Naive thymus-derived CD8-positive, alpha-beta T cell (primary cell): Measurements from ENCODE around the gene YTHDF1. TPM values are rescaled to one million over a fixed set of nuclear protein-coding genes. Genes with fewer than 3 reads are reported as not detected.

Experiments
- ATAC-seq, 2 donors: fragments of 150-1000 bp; cut with Tn5 transposase in 1 of 2; sonication (Bioruptor Pico), chemical (Tn5 transposase) in 1 of 2; 1 replicate in 1 of 2; 2 replicates in 1 of 2; pipeline ENCODE4 v1.10.0; 2021; ENCODE audit warnings: mild to moderate bottlenecking in 2 of 2, moderate library complexity in 2 of 2
- POLR2A ChIA-PET: fragments of 350-600 bp; sonication (Branson Sonifier 250); formaldehyde crosslinking; loops from one replicate; lab custom pipeline; 2021; ENCODE audit warnings: antibody characterized with exemption; lab: Charles Lee
- DNase-seq, 10 donors: peaks; one replicate each; pipeline versions ENCODE4 v3.0.0 to v3.0.0-alpha.2; 2020 to 2022
- H3K27ac Mint-ChIP-seq, 10 donors: one replicate each; pipeline ENCODE4 v1.8.0; 2020 to 2022; ENCODE audit warnings: mild to moderate bottlenecking in 10 of 10, mixed read lengths in 10 of 10, moderate library complexity in 4 of 10, inconsistent platforms in 1 of 10
- H3K27me3 Mint-ChIP-seq, 5 donors: one replicate each; pipeline ENCODE4 v1.8.0; 2021 to 2022; ENCODE audit warnings: mixed read lengths in 5 of 5
- H3K36me3 Mint-ChIP-seq, 3 donors: one replicate each; pipeline ENCODE4 v1.8.0; 2020 to 2022; ENCODE audit warnings: mixed read lengths in 3 of 3, mild to moderate bottlenecking in 2 of 3, inconsistent platforms in 1 of 3
- H3K4me1 Mint-ChIP-seq, 4 donors: one replicate each; pipeline ENCODE4 v1.8.0; 2021 to 2022; ENCODE audit warnings: mixed read lengths in 4 of 4
- H3K4me3 Mint-ChIP-seq, 10 donors: one replicate each; pipeline ENCODE4 v1.8.0; 2020 to 2022; ENCODE audit warnings: mild to moderate bottlenecking in 10 of 10, mixed read lengths in 10 of 10, moderate library complexity in 6 of 10, inconsistent platforms in 1 of 10
- H3K9me3 Mint-ChIP-seq, 9 donors: one replicate each; pipeline ENCODE4 v1.8.0; 2020 to 2022; ENCODE audit warnings: mixed read lengths in 9 of 9, mild to moderate bottlenecking in 3 of 9, inconsistent platforms in 1 of 9, moderate library complexity in 1 of 9
- polyA plus RNA-seq, 3 donors: library from polyadenylated mRNA; unstranded; fragments of 300-500 nt; fragmentation: Illumina TruSeq; gene quantifications; one replicate each; pipeline ENCODE4 v1.2.3, GENCODE V29; 2021
- total RNA-seq, 8 experiments: library from RNA in 2 of 8; stranded (reverse) in 2 of 8; gene quantifications; one replicate each; pipeline ENCODE4 v1.2.3 and lab custom pipeline; 2021 to 2026

YTHDF1 gene
- total and polyA plus RNA-seq, 5 experiments from 2014 or later = 26.8 to 53.1 (median 46.6) TPM

- POLR2A ChIA-PET = no interaction called here
- Mint-ChIP-seq H3K36me3 (no peaks in the 10 kb centered on the region), H3K4me3 (peak overlapping the region in 1 of 10 donors; percentile 33), H3K27me3 (peaks cover 12 to 49% (median 21%) of the 10 kb centered on the region in 5 donors), H3K4me1 (peaks cover 0 to 13% (median 1%) of the 10 kb centered on the region in 4 donors), H3K9me3 (no peaks in the 10 kb centered on the region), H3K27ac (no peak overlapping the region)
- DNase-seq (no peak), ATAC-seq (no peak)
Measured at GRCh38 chr20:63246490-63247288, 30.8 kb upstream of the YTHDF1 start.

- peaks cover 7 to 34% (median 12%) of the 10 kb centered on the region in 5 donors for H3K27me3 Mint-ChIP-seq
- DNase-seq = no peak
- no peak overlapping the region for H3K27ac Mint-ChIP-seq
- H3K9me3 Mint-ChIP-seq = no peaks in the 10 kb centered on the region
- ATAC-seq = no peak
- POLR2A ChIA-PET = no interaction called here
- H3K36me3 Mint-ChIP-seq = no peaks in the 10 kb centered on the region
- H3K4me1 Mint-ChIP-seq = peaks cover 0 to 6% (median 1%) of the 10 kb centered on the region in 4 donors
- H3K4me3 Mint-ChIP-seq = no peak overlapping the region
Measured at GRCh38 chr20:63244468-63244867, 28.5 kb upstream of the YTHDF1 start.

GRCh38 chr20:63243604-63244247, 27.8 kb upstream of the YTHDF1 start:
- Mint-ChIP-seq H3K27ac (no peak overlapping the region), H3K4me3 (no peak overlapping the region), H3K4me1 (peaks cover 0 to 4% (median 1%) of the 10 kb centered on the region in 4 donors), H3K36me3 (no peaks in the 10 kb centered on the region), H3K9me3 (no peaks in the 10 kb centered on the region), H3K27me3 (peaks cover 5 to 27% (median 9%) of the 10 kb centered on the region in 5 donors)
- POLR2A ChIA-PET = no interaction called here
- no peak for DNase-seq
- no peak for ATAC-seq

GRCh38 chr20:63242736-63243135, 26.8 kb upstream of the YTHDF1 start:
- Mint-ChIP-seq H3K4me1 (no peaks in the 10 kb centered on the region), H3K27ac (no peak overlapping the region), H3K9me3 (no peaks in the 10 kb centered on the region), H3K36me3 (no peaks in the 10 kb centered on the region), H3K4me3 (no peak overlapping the region), H3K27me3 (peaks cover 0 to 18% (median 5%) of the 10 kb centered on the region in 5 donors)
- ATAC-seq (no peak), DNase-seq (no peak)
- POLR2A ChIA-PET = no interaction called here

GRCh38 chr20:63241272-63241671, 25.3 kb upstream of the YTHDF1 start:
- Mint-ChIP-seq H3K27ac (peak overlapping the region in 1 of 10 donors; percentile 31), H3K4me3 (no peak overlapping the region), H3K9me3 (no peaks in the 10 kb centered on the region), H3K36me3 (no peaks in the 10 kb centered on the region), H3K4me1 (peaks cover 0 to 7% (median 2%) of the 10 kb centered on the region in 4 donors), H3K27me3 (peaks cover 0 to 9% (median 5%) of the 10 kb centered on the region in 5 donors)
- ATAC-seq (no peak), DNase-seq (no peak)
- POLR2A ChIA-PET = no interaction called here

- Mint-ChIP-seq H3K9me3 (no peaks in the 10 kb centered on the region), H3K27me3 (peaks cover 0 to 1% (median 0%) of the 10 kb centered on the region in 5 donors), H3K4me3 (no peak overlapping the region), H3K27ac (no peak overlapping the region), H3K36me3 (no peaks in the 10 kb centered on the region), H3K4me1 (peaks cover 2 to 19% (median 5%) of the 10 kb centered on the region in 4 donors)
- ATAC-seq (no peak), DNase-seq (no peak)
- POLR2A ChIA-PET = no interaction called here
Measured at GRCh38 chr20:63240004-63240403, 24.1 kb upstream of the YTHDF1 start.

- Mint-ChIP-seq H3K27ac (peak overlapping the region in 1 of 10 donors; percentile 41), H3K4me3 (peak overlapping the region in 1 of 10 donors; percentile 38), H3K27me3 (peaks cover 0 to 1% (median 0%) of the 10 kb centered on the region in 5 donors), H3K4me1 (peaks cover 5 to 24% (median 8%) of the 10 kb centered on the region in 4 donors), H3K36me3 (no peaks in the 10 kb centered on the region), H3K9me3 (no peaks in the 10 kb centered on the region)
- DNase-seq (no peak), ATAC-seq (no peak)
- POLR2A ChIA-PET = no interaction called here
Measured at GRCh38 chr20:63239431-63239830, 23.5 kb upstream of the YTHDF1 start.

- Mint-ChIP-seq H3K4me1 (peaks cover 5 to 26% (median 8%) of the 10 kb centered on the region in 4 donors), H3K27me3 (peaks cover 0 to 1% (median 0%) of the 10 kb centered on the region in 5 donors), H3K27ac (peak overlapping the region in 1 of 10 donors; percentile 20), H3K36me3 (no peaks in the 10 kb centered on the region), H3K4me3 (no peak overlapping the region), H3K9me3 (no peaks in the 10 kb centered on the region)
- POLR2A ChIA-PET = no interaction called here
- ATAC-seq = peak; percentile 56 to 62
- DNase-seq = peak in 4 of 10 donors; percentile 7 to 39 (median 30)
Measured at GRCh38 chr20:63238514-63239125, 22.7 kb upstream of the YTHDF1 start.

- H3K4me3 Mint-ChIP-seq = no peak overlapping the region
- H3K27ac Mint-ChIP-seq = peak overlapping the region in 1 of 10 donors; percentile 20
- H3K27me3 Mint-ChIP-seq = peaks cover 0 to 1% (median 0%) of the 10 kb centered on the region in 5 donors
- H3K36me3 Mint-ChIP-seq = no peaks in the 10 kb centered on the region
- POLR2A ChIA-PET = no interaction called here
- peaks cover 5 to 26% (median 8%) of the 10 kb centered on the region in 4 donors for H3K4me1 Mint-ChIP-seq
- no peak for ATAC-seq
- DNase-seq = no peak
- H3K9me3 Mint-ChIP-seq = no peaks in the 10 kb centered on the region
Measured at GRCh38 chr20:63238031-63238430, 22.1 kb upstream of the YTHDF1 start.

- POLR2A ChIA-PET = no interaction called here
Measured at GRCh38 chr20:63236116-63236837, 20.3 kb upstream of the YTHDF1 start.

GRCh38 chr20:63235399-63235983, 19.6 kb upstream of the YTHDF1 start, which contains the start of gene BIRC7:
Gene BIRC7 (plus strand): TSS chr20:63235905. CDS start chr20:63236097, 192 bp downstream.
- ATAC-seq = peak in 1 of 2 donors; percentile 77
- peak within 1 kb of the TSS in 6 of 10 donors; percentile 43 to 91 (median 82) for H3K27ac Mint-ChIP-seq
- H3K36me3 Mint-ChIP-seq = no peaks in the 10 kb centered on the region
- POLR2A ChIA-PET = no interaction called here
- H3K4me1 Mint-ChIP-seq = peaks cover 5 to 26% (median 11%) of the 10 kb centered on the region in 4 donors
- peak within 1 kb of the TSS in 7 of 10 donors; percentile 23 to 72 (median 69) for H3K4me3 Mint-ChIP-seq
- no peaks in the 10 kb centered on the region for H3K9me3 Mint-ChIP-seq
- DNase-seq = peak in 6 of 10 donors; percentile 25 to 60 (median 38)
- H3K27me3 Mint-ChIP-seq = peaks cover 1 to 19% (median 12%) of the 10 kb centered on the region in 5 donors

More at GRCh38 chr20:63236116-63236837, 20.3 kb upstream of the YTHDF1 start:
- Mint-ChIP-seq H3K9me3 (no peaks in the 10 kb centered on the region), H3K27ac (peak overlapping the region in 6 of 10 donors; percentile 27 to 82 (median 48)), H3K27me3 (peaks cover 0 to 11% (median 11%) of the 10 kb centered on the region in 5 donors), H3K4me3 (peak overlapping the region in 1 of 10 donors; percentile 49), H3K36me3 (no peaks in the 10 kb centered on the region), H3K4me1 (peaks cover 5 to 26% (median 8%) of the 10 kb centered on the region in 4 donors)
- ATAC-seq (no peak), DNase-seq (no peak)
